GM18520 (cell line): ENCODE results near the gene DQX1.

Source experiments
- ATAC-seq: cut with Tn5 transposase; IDR thresholded peaks from one replicate; pipeline ENCODE4 v1.9.1; 2021; ENCODE audit not compliant: unreplicated experiment

The DQX1 gene

DNA sequence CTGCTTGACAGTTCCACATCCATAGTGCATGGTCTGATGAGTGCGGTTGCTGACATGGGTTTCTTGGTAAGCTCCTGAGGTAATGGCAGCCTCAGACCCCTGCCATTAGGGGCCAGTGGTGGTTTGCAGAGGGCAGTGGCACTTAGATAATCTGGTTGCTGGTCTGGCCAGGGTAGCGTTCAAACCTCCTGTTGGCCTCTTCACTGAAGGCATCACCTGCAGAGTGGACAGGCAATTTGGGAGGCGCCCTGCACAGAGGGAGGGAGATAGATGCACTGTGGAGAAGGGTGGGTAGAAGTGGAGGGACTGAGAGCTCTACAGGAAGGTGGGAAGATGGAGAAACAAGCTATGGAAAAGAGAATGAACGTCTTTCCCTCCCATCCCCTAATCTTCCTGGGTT lies 7.4 kb upstream of the DQX1 start:
- ATAC-seq, result no peak

- no peak for ATAC-seq
Measured at GRCh38 chr2:74532222-74532621, 6.2 kb upstream of the DQX1 start.

DNA sequence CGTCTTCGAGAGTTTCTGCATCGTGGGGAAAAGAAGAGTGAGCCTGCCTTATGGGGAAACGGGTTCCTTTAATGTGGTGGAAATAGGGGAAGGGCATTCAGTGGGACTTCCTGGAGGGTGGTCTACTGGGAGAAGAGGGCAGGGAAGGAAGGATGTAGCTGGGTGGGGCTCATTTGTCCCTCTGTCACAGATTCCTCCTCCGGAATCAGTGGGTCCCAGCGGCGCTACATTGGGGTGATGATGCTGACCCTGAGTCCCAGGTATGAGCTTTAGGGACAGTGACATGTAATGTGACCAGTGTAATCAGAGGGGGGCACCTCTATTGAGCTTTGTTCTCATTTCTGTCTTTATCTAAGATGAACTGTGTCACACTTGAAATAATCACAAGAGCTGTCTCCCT lies 5.6 kb upstream of the DQX1 start:
- no peak for ATAC-seq

- peak; percentile 31 for ATAC-seq
Measured at GRCh38 chr2:74530239-74531187, 4.5 kb upstream of the DQX1 start.

DNA sequence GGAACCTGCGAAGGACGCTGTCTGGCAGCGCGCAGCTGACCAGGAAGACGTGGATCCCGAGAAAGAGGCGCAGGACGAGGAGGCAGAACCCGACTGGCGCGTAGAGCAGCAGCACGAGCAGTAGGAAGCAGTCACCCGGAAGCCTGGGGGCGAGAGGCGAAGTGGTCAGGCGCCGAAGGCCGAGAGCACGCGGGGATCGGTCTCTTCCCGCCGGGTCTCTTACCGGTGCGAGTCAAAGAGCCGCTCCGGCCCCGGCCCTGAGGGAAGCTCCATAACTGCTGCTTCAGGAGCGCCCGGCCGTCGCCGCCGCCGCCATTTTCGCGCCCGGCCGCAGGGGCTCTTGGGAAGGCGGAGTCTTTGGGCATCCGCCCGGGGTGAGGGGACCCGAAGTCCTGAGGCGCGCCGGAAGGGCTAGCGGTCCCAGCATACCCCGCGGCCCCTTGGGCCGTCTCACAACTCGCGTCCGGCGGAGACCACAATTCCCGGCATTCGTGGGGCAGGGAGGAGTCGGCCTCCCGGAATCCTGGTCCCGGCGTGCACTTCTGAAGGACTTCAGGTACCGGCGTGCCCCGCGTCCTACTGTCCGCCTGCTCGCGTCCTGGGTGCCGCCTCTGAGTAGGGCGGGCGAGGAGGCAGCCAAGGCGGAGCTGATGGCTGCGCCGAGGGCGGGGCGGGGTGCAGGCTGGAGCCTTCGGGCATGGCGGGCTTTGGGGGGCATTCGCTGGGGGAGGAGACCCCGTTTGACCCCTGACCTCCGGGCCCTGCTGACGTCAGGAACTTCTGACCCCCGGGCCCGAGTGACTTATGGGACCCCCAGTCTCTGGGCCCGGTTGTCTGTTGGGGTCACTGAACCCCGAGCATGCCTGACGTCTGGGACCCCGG lies 3.6 kb upstream of the DQX1 start, which contains the start of the genes AUP1 and HTRA2:
Gene AUP1, minus strand, starts transcription at position 350 of the 882 bp plus-strand sequence. Its CDS starts 77 bp downstream, at position 273.
Gene HTRA2, plus strand, starts transcription at position 577 of the 882 bp plus-strand sequence. Its CDS starts 74 bp downstream, at position 651.
- peak; percentile 73 for ATAC-seq

DNA sequence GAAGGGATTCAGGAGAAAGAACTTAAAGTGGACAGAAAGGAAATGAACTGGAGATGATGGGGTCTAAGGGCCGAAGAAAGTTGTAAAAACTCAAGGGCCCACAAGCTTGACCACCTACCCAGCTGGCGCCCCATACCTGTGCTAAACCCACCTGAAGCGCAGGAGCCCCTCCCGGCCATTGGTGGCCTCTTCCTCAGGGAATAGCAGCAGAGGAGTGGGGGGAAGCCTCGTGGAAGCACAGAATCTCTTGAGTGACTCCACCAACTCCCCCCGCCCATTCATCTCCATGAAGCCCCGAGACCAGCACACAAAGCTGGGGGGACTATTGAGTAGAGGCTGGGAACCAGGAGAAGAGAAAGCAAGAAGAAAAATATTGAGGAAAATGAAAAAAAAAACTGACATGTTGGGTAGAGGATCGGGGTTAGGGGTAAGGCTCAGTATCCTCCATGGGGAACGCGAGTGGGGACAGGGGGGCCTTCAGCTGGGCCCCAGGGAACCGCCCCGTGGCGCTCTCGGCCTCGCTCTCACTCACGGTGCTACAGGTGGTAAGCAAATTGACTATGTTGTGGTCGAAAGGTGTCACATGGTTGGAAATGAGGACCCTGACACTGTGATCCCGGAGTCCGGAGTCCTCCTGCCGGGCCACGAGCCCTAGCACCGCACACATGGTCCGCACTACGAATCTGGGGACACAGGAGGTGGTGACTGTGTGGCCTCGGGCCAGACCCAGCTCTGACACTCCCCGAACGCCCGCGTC lies 2.7 kb upstream of the DQX1 start:
- no peak for ATAC-seq

DNA sequence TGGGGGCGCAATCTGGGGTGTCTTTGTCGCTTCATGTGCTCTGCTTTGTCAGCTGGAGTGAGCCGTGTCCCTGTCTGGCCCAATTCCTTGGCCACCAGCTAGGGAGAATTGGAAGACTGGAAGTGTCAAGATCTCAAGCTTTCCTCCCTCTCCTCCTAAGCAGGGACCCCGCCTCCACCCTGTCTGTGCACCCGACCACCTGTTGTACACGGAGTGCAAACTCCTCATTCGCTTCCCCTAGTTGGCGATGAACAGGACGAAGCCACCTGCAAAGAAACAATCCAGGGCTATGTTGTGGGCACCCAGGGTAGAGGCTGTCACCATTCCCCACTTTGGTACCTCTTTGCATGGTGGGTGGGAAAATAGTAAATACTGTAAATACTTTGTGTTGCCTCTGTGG lies 1.7 kb upstream of the DQX1 start:
- ATAC-seq, result no peak

- no peak for ATAC-seq
Measured at GRCh38 chr2:74526649-74527230, 709 bp upstream of the DQX1 start.

GRCh38 chr2:74524955-74525716 lies 895 bp downstream of the DQX1 start:
- no peak for ATAC-seq

DNA sequence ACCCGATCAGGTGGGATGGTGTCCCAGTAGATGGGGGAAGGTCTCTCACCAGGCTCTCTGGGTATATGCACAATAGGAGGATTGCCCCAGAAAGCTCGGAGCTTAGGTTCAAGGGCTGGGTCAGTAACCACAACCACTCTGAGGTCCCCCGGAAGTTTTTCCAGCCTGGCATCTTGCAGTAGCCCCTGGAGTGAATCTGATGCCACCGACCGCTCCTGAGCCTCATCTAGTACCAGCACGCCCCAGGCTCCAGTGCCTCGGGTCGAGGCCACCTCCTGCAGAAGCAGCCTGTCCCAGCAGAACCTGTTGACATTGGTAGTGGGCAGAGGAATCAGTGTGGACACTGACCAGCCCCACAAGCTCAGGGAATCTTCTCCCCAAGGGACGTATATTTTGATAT lies 2.0 kb downstream of the DQX1 start:
- ATAC-seq, result no peak

- no peak for ATAC-seq
Measured at GRCh38 chr2:74522516-74522915, 3.5 kb downstream of the DQX1 start.

- ATAC-seq, result no peak
Measured at GRCh38 chr2:74516650-74517049, 9.4 kb downstream of the DQX1 start.

DNA sequence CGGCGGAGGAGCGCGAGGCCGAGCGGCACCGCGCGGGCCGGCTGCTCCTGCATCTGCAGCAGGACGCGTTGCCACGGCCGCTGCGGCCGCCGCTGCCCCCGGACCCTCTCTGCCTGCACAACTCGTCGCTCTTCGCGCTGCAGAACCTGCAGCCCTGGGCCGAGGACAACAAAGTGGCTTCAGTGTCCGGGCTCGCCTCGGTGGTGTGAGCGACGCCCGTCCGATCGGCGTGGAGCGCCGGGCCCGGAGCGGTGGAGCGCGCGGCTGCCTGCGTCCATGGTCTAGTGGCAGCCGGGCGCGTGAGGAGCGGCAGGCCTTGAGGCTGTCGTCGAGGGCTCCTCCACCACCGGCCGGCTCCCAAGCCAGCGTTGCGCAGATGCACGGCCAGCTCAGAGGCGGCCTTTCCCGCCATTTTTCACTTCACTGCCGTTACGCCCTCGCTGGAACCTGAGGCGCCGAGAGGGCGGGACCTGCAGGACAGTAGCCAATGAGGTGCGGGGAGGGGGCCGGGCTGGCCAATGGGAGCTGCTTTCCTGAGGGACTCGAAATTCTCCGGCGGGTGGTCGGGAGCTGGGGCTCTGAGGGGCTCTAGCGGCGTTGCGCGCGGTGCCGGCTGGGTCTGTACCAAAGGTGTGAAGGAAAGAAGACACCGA lies 9.9 kb downstream of the DQX1 start:
- no peak for ATAC-seq

GRCh38 chr2:74515271-74515980 lies 10.6 kb downstream of the DQX1 start:
- ATAC-seq, result no peak

DNA sequence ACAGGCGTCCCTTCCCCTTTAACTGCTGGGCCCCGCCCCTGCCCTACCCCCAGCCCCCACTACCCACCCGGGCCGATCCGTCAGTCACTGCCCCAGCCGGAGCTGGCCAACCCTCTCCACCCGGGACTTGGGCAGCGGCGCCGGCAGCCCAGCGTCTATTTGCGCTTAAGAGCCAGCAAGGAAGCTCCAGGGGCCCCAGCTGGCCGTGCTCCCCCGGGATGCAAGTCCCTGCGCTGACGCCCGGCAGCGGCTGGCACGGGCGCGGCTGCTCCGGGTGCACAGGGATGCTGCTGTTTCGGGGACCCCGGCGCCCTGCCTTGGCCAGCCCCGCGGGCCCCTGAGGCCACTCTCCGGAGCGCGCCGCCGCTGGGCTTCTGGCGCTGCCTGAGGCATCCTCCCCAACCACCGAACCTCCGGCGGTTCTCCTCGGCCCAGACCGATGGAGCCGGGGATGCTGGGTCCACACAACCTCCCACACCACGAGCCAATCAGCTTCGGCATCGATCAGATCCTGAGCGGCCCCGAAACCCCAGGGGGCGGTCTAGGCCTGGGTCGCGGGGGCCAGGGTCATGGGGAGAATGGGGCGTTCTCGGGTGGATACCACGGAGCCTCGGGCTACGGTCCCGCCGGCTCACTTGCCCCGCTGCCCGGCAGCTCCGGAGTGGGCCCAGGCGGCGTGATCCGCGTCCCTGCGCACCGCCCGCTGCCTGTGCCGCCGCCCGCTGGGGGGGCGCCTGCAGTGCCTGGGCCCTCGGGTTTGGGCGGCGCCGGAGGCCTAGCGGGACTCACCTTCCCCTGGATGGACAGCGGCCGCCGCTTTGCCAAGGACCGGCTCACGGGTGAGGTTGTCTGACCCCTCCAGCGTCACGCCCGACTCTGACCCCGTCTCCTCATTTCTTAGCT lies 11.4 kb downstream of the DQX1 start, which contains the start of gene TLX2:
Gene TLX2, plus strand, starts transcription at position 83 of the 903 bp plus-strand sequence. Its CDS starts 357 bp downstream, at position 440.
- no peak for ATAC-seq

- ATAC-seq, result no peak
Measured at GRCh38 chr2:74513605-74514367, 12.2 kb downstream of the DQX1 start.
